ENCODE results near the gene NEB.
"Not testable (repeated sequence)": the region's sequence is repeated elsewhere in the genome, so short reads cannot be mapped to it uniquely, and the experiment has no call there.

NEB gene

GRCh38 chr2:151614606-151615306 is 119.5 kb downstream of the NEB start:
- peaks cover 0 to 3% (median 0%) of the 10 kb centered on the region in 4 experiments for H3K4me1 ChIP-seq (ENCODE audit: control extremely low read depth in 1 of 4, control insufficient read depth in 4 of 4, insufficient read depth in 4 of 4, low read length in 3 of 4)
- POLR2A ChIA-PET = no interaction called here
- H3K9me3 ChIP-seq (ENCODE audit: control extremely low read depth in 1 of 5, control insufficient read depth in 4 of 5, insufficient read depth in 2 of 5, low read depth in 1 of 5, low read length in 4 of 5) = no peaks in the 10 kb centered on the region
- DNase-seq = peak in 1 of 3 donors; percentile 41
- 100% methylated on average over 2 of the region's 3 CpGs for WGBS (ENCODE audit: insufficient coverage)
- no peaks in the 10 kb centered on the region for H3K27me3 ChIP-seq (replicated peaks in 2 of 5; ENCODE audit: control insufficient read depth in 4 of 5, insufficient read depth in 5 of 5, low read length in 4 of 5)
- no peaks in the 10 kb centered on the region for H3K36me3 ChIP-seq (ENCODE audit: control insufficient read depth in 4 of 4, insufficient read depth in 4 of 4, low read length in 3 of 4)
- no peak overlapping the region for H3K4me3 ChIP-seq (ENCODE audit: control insufficient read depth in 1 of 7, extremely low read depth in 1 of 7, insufficient read depth in 4 of 7, low read depth in 2 of 7, low read length in 6 of 7)
- CTCF ChIA-PET = interaction anchor here (1.0 to 1.9 kb wide), 3 partner anchors 123 to 411 kb away, joined by 3 to 8 read pairs (median 3); no protein-coding TSS in a partner anchor
- no peak overlapping the region for H3K27ac ChIP-seq (ENCODE audit: insufficient read depth in 1 of 2, low read depth in 1 of 2, low read length in 2 of 2, poor library complexity in 1 of 2, severe bottlenecking in 2 of 2)

GRCh38 chr2:151614159-151614558 is 120.1 kb downstream of the NEB start:
- no peak overlapping the region for H3K27ac ChIP-seq (ENCODE audit: insufficient read depth in 1 of 2, low read depth in 1 of 2, low read length in 2 of 2, poor library complexity in 1 of 2, severe bottlenecking in 2 of 2)
- POLR2A ChIA-PET = no interaction called here
- H3K9me3 ChIP-seq (ENCODE audit: control extremely low read depth in 1 of 5, control insufficient read depth in 4 of 5, insufficient read depth in 2 of 5, low read depth in 1 of 5, low read length in 4 of 5) = no peaks in the 10 kb centered on the region
- WGBS (ENCODE audit: insufficient coverage) = 97% methylated on average over 3 of the region's 5 CpGs
- peaks cover 0 to 3% (median 0%) of the 10 kb centered on the region in 4 experiments for H3K4me1 ChIP-seq (ENCODE audit: control extremely low read depth in 1 of 4, control insufficient read depth in 4 of 4, insufficient read depth in 4 of 4, low read length in 3 of 4)
- no peak overlapping the region for H3K4me3 ChIP-seq (ENCODE audit: control insufficient read depth in 1 of 7, extremely low read depth in 1 of 7, insufficient read depth in 4 of 7, low read depth in 2 of 7, low read length in 6 of 7)
- CTCF ChIA-PET = interaction anchor here (1.9 kb wide), 1 partner anchor 411 kb away, joined by 8 read pairs; no protein-coding TSS in a partner anchor
- DNase-seq = no peak
- H3K27me3 ChIP-seq (replicated peaks in 2 of 5; ENCODE audit: control insufficient read depth in 4 of 5, insufficient read depth in 5 of 5, low read length in 4 of 5) = no peaks in the 10 kb centered on the region
- H3K36me3 ChIP-seq (ENCODE audit: control insufficient read depth in 4 of 4, insufficient read depth in 4 of 4, low read length in 3 of 4) = no peaks in the 10 kb centered on the region

GRCh38 chr2:151611351-151611750 is 122.9 kb downstream of the NEB start:
- no peak for DNase-seq
- WGBS (ENCODE audit: insufficient coverage) = no CpG with 5 or more reads among the region's 1 CpG
- H3K36me3 ChIP-seq (ENCODE audit: control insufficient read depth in 4 of 4, insufficient read depth in 4 of 4, low read length in 3 of 4) = no peaks in the 10 kb centered on the region
- ChIA-PET POLR2A (no interaction called here), CTCF (no interaction called here)
- peaks cover 0 to 3% (median 0%) of the 10 kb centered on the region in 4 experiments for H3K4me1 ChIP-seq (ENCODE audit: control extremely low read depth in 1 of 4, control insufficient read depth in 4 of 4, insufficient read depth in 4 of 4, low read length in 3 of 4)
- no peaks in the 10 kb centered on the region for H3K27me3 ChIP-seq (replicated peaks in 2 of 5; ENCODE audit: control insufficient read depth in 4 of 5, insufficient read depth in 5 of 5, low read length in 4 of 5)
- no peaks in the 10 kb centered on the region for H3K9me3 ChIP-seq (ENCODE audit: control extremely low read depth in 1 of 5, control insufficient read depth in 4 of 5, insufficient read depth in 2 of 5, low read depth in 1 of 5, low read length in 4 of 5)
- no peak overlapping the region for H3K27ac ChIP-seq (ENCODE audit: insufficient read depth in 1 of 2, low read depth in 1 of 2, low read length in 2 of 2, poor library complexity in 1 of 2, severe bottlenecking in 2 of 2)
- no peak overlapping the region for H3K4me3 ChIP-seq (ENCODE audit: control insufficient read depth in 1 of 7, extremely low read depth in 1 of 7, insufficient read depth in 4 of 7, low read depth in 2 of 7, low read length in 6 of 7)

- WGBS (ENCODE audit: insufficient coverage) = 100% methylated on average over 1 of the region's 4 CpGs
- Histone ChIP-seq H3K27me3 (replicated peaks in 2 of 5; ENCODE audit: control insufficient read depth in 4 of 5, insufficient read depth in 5 of 5, low read length in 4 of 5) (no peaks in the 10 kb centered on the region), H3K27ac (ENCODE audit: insufficient read depth in 1 of 2, low read depth in 1 of 2, low read length in 2 of 2, poor library complexity in 1 of 2, severe bottlenecking in 2 of 2) (no peak overlapping the region), H3K4me1 (ENCODE audit: control extremely low read depth in 1 of 4, control insufficient read depth in 4 of 4, insufficient read depth in 4 of 4, low read length in 3 of 4) (peaks cover 0 to 3% (median 0%) of the 10 kb centered on the region in 4 experiments), H3K36me3 (ENCODE audit: control insufficient read depth in 4 of 4, insufficient read depth in 4 of 4, low read length in 3 of 4) (no peaks in the 10 kb centered on the region), H3K4me3 (ENCODE audit: control insufficient read depth in 1 of 7, extremely low read depth in 1 of 7, insufficient read depth in 4 of 7, low read depth in 2 of 7, low read length in 6 of 7) (no peak overlapping the region), H3K9me3 (ENCODE audit: control extremely low read depth in 1 of 5, control insufficient read depth in 4 of 5, insufficient read depth in 2 of 5, low read depth in 1 of 5, low read length in 4 of 5) (no peaks in the 10 kb centered on the region)
- ChIA-PET POLR2A (no interaction called here), CTCF (no interaction called here)
- no peak for DNase-seq
Observed at GRCh38 chr2:151610310-151610709, 124.0 kb downstream of the NEB start.

- Histone ChIP-seq H3K9me3 (ENCODE audit: control extremely low read depth in 1 of 5, control insufficient read depth in 4 of 5, insufficient read depth in 2 of 5, low read depth in 1 of 5, low read length in 4 of 5) (no peaks in the 10 kb centered on the region), H3K36me3 (ENCODE audit: control insufficient read depth in 4 of 4, insufficient read depth in 4 of 4, low read length in 3 of 4) (no peaks in the 10 kb centered on the region), H3K27ac (ENCODE audit: insufficient read depth in 1 of 2, low read depth in 1 of 2, low read length in 2 of 2, poor library complexity in 1 of 2, severe bottlenecking in 2 of 2) (no peak overlapping the region), H3K4me1 (ENCODE audit: control extremely low read depth in 1 of 4, control insufficient read depth in 4 of 4, insufficient read depth in 4 of 4, low read length in 3 of 4) (peaks cover 0 to 3% (median 0%) of the 10 kb centered on the region in 4 experiments), H3K4me3 (ENCODE audit: control insufficient read depth in 1 of 7, extremely low read depth in 1 of 7, insufficient read depth in 4 of 7, low read depth in 2 of 7, low read length in 6 of 7) (no peak overlapping the region), H3K27me3 (replicated peaks in 2 of 5; ENCODE audit: control insufficient read depth in 4 of 5, insufficient read depth in 5 of 5, low read length in 4 of 5) (no peaks in the 10 kb centered on the region)
- ChIA-PET CTCF (no interaction called here), POLR2A (no interaction called here)
- WGBS (ENCODE audit: insufficient coverage) = 100% methylated on average over 4 of the region's 4 CpGs
- DNase-seq = no peak
Observed at GRCh38 chr2:151609705-151610104, 124.6 kb downstream of the NEB start.

DNA sequence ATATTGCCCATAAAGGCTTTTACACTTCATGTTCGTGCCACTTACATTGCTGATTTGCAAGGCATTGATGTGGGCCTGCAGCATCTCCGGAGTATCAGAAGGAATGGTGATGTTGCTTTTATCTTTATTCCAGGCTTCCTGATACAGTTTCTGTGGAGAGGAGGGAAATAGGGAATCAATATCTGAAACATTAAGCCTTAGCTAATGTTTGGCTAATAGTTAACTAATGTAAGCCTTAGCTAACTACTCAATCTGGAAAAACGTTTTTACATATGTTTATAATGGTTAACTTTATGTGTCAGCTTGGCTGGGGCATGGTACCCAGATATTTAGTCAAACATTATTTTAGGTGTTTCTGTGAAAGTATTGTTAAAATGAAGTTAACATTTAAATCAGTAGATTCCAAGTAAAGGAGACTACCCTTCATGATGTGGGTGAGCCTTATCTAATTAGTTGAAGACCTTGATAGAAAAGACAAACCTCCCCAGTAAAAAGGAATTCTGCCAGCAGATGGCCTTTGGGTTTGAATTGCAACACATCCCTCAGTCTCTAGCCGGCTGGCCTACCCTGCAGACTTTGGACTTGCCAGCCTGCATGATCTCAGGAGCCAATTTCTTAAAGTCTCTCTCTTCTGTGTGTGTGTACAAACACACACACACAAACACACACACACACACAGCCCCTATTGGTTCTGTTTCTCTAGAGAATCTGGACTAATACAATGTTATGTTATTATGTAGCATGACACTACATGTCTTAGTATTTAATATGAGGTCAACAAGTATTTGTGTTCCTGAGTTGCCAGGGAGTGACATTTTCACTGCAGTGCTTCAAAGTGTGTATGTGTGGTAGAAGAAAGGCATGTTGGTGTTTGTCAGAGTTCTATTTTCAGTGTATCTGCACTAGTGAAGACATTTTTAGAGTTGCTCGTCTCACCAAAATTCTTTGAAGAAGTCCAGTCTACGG is 126.5 kb downstream of the NEB start:
- H3K27ac ChIP-seq (ENCODE audit: insufficient read depth in 1 of 2, low read depth in 1 of 2, low read length in 2 of 2, poor library complexity in 1 of 2, severe bottlenecking in 2 of 2); H3K4me1 ChIP-seq (ENCODE audit: control extremely low read depth in 1 of 4, control insufficient read depth in 4 of 4, insufficient read depth in 4 of 4, low read length in 3 of 4); H3K36me3 ChIP-seq (ENCODE audit: control insufficient read depth in 4 of 4, insufficient read depth in 4 of 4, low read length in 3 of 4); DNase-seq; H3K27me3 ChIP-seq (replicated peaks in 2 of 5; ENCODE audit: control insufficient read depth in 4 of 5, insufficient read depth in 5 of 5, low read length in 4 of 5); H3K4me3 ChIP-seq (ENCODE audit: control insufficient read depth in 1 of 7, extremely low read depth in 1 of 7, insufficient read depth in 4 of 7, low read depth in 2 of 7, low read length in 6 of 7); POLR2A ChIA-PET; CTCF ChIA-PET; H3K9me3 ChIP-seq (ENCODE audit: control extremely low read depth in 1 of 5, control insufficient read depth in 4 of 5, insufficient read depth in 2 of 5, low read depth in 1 of 5, low read length in 4 of 5): not testable (repeated sequence)
- WGBS (ENCODE audit: insufficient coverage) = no CpG with 5 or more reads among the region's 6 CpGs

GRCh38 chr2:151603530-151603929 is 130.7 kb downstream of the NEB start:
- DNase-seq; H3K4me3 ChIP-seq (ENCODE audit: control insufficient read depth in 1 of 7, extremely low read depth in 1 of 7, insufficient read depth in 4 of 7, low read depth in 2 of 7, low read length in 6 of 7); CTCF ChIA-PET; H3K27ac ChIP-seq (ENCODE audit: insufficient read depth in 1 of 2, low read depth in 1 of 2, low read length in 2 of 2, poor library complexity in 1 of 2, severe bottlenecking in 2 of 2); H3K9me3 ChIP-seq (ENCODE audit: control extremely low read depth in 1 of 5, control insufficient read depth in 4 of 5, insufficient read depth in 2 of 5, low read depth in 1 of 5, low read length in 4 of 5); H3K36me3 ChIP-seq (ENCODE audit: control insufficient read depth in 4 of 4, insufficient read depth in 4 of 4, low read length in 3 of 4); H3K4me1 ChIP-seq (ENCODE audit: control extremely low read depth in 1 of 4, control insufficient read depth in 4 of 4, insufficient read depth in 4 of 4, low read length in 3 of 4); H3K27me3 ChIP-seq (replicated peaks in 2 of 5; ENCODE audit: control insufficient read depth in 4 of 5, insufficient read depth in 5 of 5, low read length in 4 of 5); POLR2A ChIA-PET: not testable (repeated sequence)
- no CpG with 5 or more reads among the region's 2 CpGs for WGBS (ENCODE audit: insufficient coverage)
